SH-SY5Y (cell line): ENCODE measurements around the gene CD22.

ENCODE experiments used
- GATA2 ChIP-seq: IDR thresholded peaks from 2 replicates; pipeline ENCODE4 v1.6.1; 2011; ENCODE audit warnings: mild to moderate bottlenecking, low read depth, low read length
- GATA3 ChIP-seq: IDR thresholded peaks from 2 replicates; pipeline ENCODE4 v1.6.1; 2011; ENCODE audit warnings: low read depth, mild to moderate bottlenecking, low read length, moderate library complexity

Gene CD22

GRCh38 chr19:35293363-35293739 lies 35.6 kb upstream of the CD22 start:
- TF ChIP-seq GATA2 = no peak
- TF ChIP-seq GATA3 = no peak

- no peak for TF ChIP-seq GATA3
- no peak for TF ChIP-seq GATA2
Measured at GRCh38 chr19:35293808-35294207, 35.2 kb upstream of the CD22 start.

- no peak for TF ChIP-seq GATA2
- TF ChIP-seq GATA3 = no peak
Measured at GRCh38 chr19:35294328-35294727, 34.7 kb upstream of the CD22 start.

GRCh38 chr19:35294859-35295791 lies 33.9 kb upstream of the CD22 start:
- TF ChIP-seq GATA3 = no peak
- no peak for TF ChIP-seq GATA2

GRCh38 chr19:35295792-35296462 lies 33.1 kb upstream of the CD22 start:
- TF ChIP-seq GATA2 (no peak), GATA3 (no peak)

- TF ChIP-seq GATA2 (no peak), GATA3 (no peak)
Measured at GRCh38 chr19:35296644-35297514, 32.1 kb upstream of the CD22 start.

GRCh38 chr19:35297515-35297848 lies 31.5 kb upstream of the CD22 start:
- TF ChIP-seq GATA3 (no peak), GATA2 (no peak)

GRCh38 chr19:35297922-35298321 lies 31.1 kb upstream of the CD22 start:
- TF ChIP-seq GATA3 = no peak
- TF ChIP-seq GATA2 = no peak

- TF ChIP-seq GATA3 (no peak), GATA2 (no peak)
Measured at GRCh38 chr19:35298561-35298972, 30.4 kb upstream of the CD22 start.

- TF ChIP-seq GATA2 = no peak
- TF ChIP-seq GATA3 = no peak
Measured at GRCh38 chr19:35299523-35300338, 29.3 kb upstream of the CD22 start.

- TF ChIP-seq GATA3 (no peak), GATA2 (no peak)
Measured at GRCh38 chr19:35300339-35300649, 28.7 kb upstream of the CD22 start.

GRCh38 chr19:35301961-35302360 lies 27.0 kb upstream of the CD22 start:
- TF ChIP-seq GATA2 (no peak), GATA3 (no peak)

GRCh38 chr19:35302446-35302845 lies 26.5 kb upstream of the CD22 start:
- no peak for TF ChIP-seq GATA3
- TF ChIP-seq GATA2 = no peak

GRCh38 chr19:35303357-35303915 lies 25.6 kb upstream of the CD22 start:
- TF ChIP-seq GATA3 = no peak
- no peak for TF ChIP-seq GATA2
